OCI-LY1 (cell line): ENCODE results near the gene RIN3.

Source experiments
- H2AFZ ChIP-seq: fragments of 200-600 bp; sonication (generic), shearing (Covaris generic); 2 replicates; pipeline ENCODE4 v1.6.0; 2014; ENCODE audit warnings: antibody characterized with exemption, mild to moderate bottlenecking, low read length
- H3F3A ChIP-seq: fragments of 200-600 bp; sonication (generic), shearing (Covaris generic); 2 replicates; pipeline ENCODE4 v1.6.0; 2014; ENCODE audit warnings: mild to moderate bottlenecking, antibody characterized with exemption, low read length, moderate library complexity; ENCODE audit not compliant: insufficient read depth
- H3K27ac ChIP-seq: fragments of 200-600 bp; sonication (generic); 2 replicates; pipeline ENCODE4 v1.5.1; 2014; ENCODE audit warnings: low read length, mixed run types, mild to moderate bottlenecking, low read depth; ENCODE audit not compliant: poor library complexity, severe bottlenecking
- H3K27me3 ChIP-seq: fragments of 200-600 bp; sonication (generic); 2 replicates; pipeline ENCODE4 v1.6.0; 2014; ENCODE audit warnings: antibody characterized with exemption, mild to moderate bottlenecking, low read length, moderate library complexity; ENCODE audit not compliant: insufficient read depth
- H3K36me3 ChIP-seq: fragments of 200-600 bp; sonication (generic); 2 replicates; pipeline ENCODE4 v1.6.1; 2014; ENCODE audit warnings: mild to moderate bottlenecking, antibody characterized with exemption, low read length, moderate library complexity, mixed read lengths; ENCODE audit not compliant: insufficient read depth
- H3K4me1 ChIP-seq: fragments of 200-600 bp; sonication (generic); 2 replicates; pipeline ENCODE4 v1.5.1; 2014; ENCODE audit warnings: mild to moderate bottlenecking, low read length, moderate library complexity; ENCODE audit not compliant: insufficient read depth, severe bottlenecking
- H3K4me2 ChIP-seq: fragments of 200-600 bp; sonication (generic), shearing (Covaris generic); 2 replicates; pipeline ENCODE4 v1.6.1; 2014; ENCODE audit warnings: low read length
- H3K4me3 ChIP-seq: fragments of 200-600 bp; sonication (generic); 2 replicates; pipeline ENCODE4 v1.5.1; 2014; ENCODE audit warnings: low read length, low read depth, mild to moderate bottlenecking, mixed read lengths; ENCODE audit not compliant: poor library complexity, severe bottlenecking
- H3K79me2 ChIP-seq: fragments of 200-600 bp; shearing (Covaris generic); 2 replicates; pipeline ENCODE4 v1.6.1; 2016; ENCODE audit warnings: mixed run types, low read length, mixed read lengths; ENCODE audit not compliant: insufficient read depth
- H3K9ac ChIP-seq: fragments of 200-600 bp; sonication (generic), shearing (Covaris generic); 2 replicates; pipeline ENCODE4 v1.6.1; 2014; ENCODE audit warnings: mild to moderate bottlenecking, low read length, mixed read lengths
- H3K9me2 ChIP-seq: fragments of 200-600 bp; sonication (generic), shearing (Covaris generic); 2 replicates; pipeline ENCODE4 v1.6.1; 2014; ENCODE audit warnings: low read depth, mild to moderate bottlenecking, low read length, mixed read lengths
- H3K9me3 ChIP-seq: fragments of 200-600 bp; shearing (Covaris generic); 2 replicates; pipeline ENCODE4 v1.6.1; 2014; ENCODE audit warnings: low read length, mixed read lengths
- H4K20me1 ChIP-seq: fragments of 200-600 bp; sonication (generic), shearing (Covaris generic); 2 replicates; pipeline ENCODE4 v1.6.0; 2016; ENCODE audit warnings: mild to moderate bottlenecking, low read length; ENCODE audit not compliant: insufficient read depth
- EZH2 ChIP-seq: fragments of 200-600 bp; sonication (generic), shearing (Covaris generic); IDR thresholded peaks from 2 replicates; pipeline ENCODE4 v1.8.0; 2017; ENCODE audit warnings: borderline replicate concordance, mixed run types, mild to moderate bottlenecking, antibody characterized with exemption, low read length, moderate library complexity, mixed read lengths
- TF ChIP-seq, protein P1 (sequence below): fragments of 200-600 bp; sonication (generic), shearing (Covaris generic); IDR thresholded peaks from 2 replicates; pipeline ENCODE4 v1.5.1; 2017; ENCODE audit warnings: mild to moderate bottlenecking, antibody characterized with exemption, low read length, moderate library complexity, mixed read lengths

The RIN3 gene

DNA sequence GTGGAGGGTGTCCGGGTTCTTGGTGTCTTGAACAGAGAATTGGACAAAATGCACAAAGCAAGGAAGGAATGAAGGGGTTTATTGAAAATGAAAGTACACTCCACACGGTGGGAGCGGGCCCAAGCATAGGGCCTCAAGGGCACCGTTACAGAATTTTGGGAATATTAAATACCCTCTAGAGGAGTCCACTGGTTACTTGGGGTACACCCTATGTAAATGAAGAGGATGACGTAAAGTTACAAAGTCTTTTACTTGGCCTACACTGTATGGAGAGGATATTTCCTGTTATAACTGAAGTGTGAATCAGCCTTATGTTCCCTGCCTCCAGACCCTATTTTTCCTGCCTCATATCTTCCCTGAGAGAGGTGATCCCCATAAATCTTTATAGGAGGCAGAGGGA is 102.6 kb downstream of the RIN3 start:
- no peaks in the 10 kb centered on the region for H3K4me1 ChIP-seq
- no peak overlapping the region for H3K9ac ChIP-seq
- no peaks in the 10 kb centered on the region for H3K36me3 ChIP-seq
- no peaks in the 10 kb centered on the region for H3K79me2 ChIP-seq
- H3K4me2 ChIP-seq, result no peak overlapping the region
- H4K20me1 ChIP-seq, result no peaks in the 10 kb centered on the region
- H3F3A ChIP-seq, result no peaks in the 10 kb centered on the region
- H3K4me3 ChIP-seq, result no peak overlapping the region
- no peak overlapping the region for H2AFZ ChIP-seq
- H3K27me3 ChIP-seq, result no peaks in the 10 kb centered on the region
- no peaks in the 10 kb centered on the region for H3K9me2 ChIP-seq
- TF ChIP-seq, protein P1, sequence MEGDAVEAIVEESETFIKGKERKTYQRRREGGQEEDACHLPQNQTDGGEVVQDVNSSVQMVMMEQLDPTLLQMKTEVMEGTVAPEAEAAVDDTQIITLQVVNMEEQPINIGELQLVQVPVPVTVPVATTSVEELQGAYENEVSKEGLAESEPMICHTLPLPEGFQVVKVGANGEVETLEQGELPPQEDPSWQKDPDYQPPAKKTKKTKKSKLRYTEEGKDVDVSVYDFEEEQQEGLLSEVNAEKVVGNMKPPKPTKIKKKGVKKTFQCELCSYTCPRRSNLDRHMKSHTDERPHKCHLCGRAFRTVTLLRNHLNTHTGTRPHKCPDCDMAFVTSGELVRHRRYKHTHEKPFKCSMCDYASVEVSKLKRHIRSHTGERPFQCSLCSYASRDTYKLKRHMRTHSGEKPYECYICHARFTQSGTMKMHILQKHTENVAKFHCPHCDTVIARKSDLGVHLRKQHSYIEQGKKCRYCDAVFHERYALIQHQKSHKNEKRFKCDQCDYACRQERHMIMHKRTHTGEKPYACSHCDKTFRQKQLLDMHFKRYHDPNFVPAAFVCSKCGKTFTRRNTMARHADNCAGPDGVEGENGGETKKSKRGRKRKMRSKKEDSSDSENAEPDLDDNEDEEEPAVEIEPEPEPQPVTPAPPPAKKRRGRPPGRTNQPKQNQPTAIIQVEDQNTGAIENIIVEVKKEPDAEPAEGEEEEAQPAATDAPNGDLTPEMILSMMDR, result no peak
- TF ChIP-seq EZH2, result no peak
- H3K9me3 ChIP-seq, result no peaks in the 10 kb centered on the region
- no peak overlapping the region for H3K27ac ChIP-seq

DNA sequence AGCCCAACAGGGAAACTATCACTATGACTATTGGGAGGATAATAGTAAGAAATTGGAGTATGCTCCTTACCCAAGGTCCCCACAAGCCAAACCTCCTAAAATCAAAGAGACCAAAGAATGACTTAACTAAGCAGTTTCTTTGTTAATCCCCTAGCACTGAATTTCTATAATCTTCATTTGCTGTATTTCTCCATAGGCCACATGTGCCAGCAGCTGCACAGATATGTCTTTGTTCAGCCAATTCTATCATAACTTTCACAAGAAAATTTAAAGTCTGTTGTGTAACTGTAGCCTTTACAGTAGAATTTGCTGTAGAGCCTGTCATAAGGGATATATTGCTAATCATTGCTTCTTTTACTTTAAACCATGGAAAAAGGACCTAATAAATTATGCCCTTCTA is 104.0 kb downstream of the RIN3 start:
- Histone ChIP-seq H3K36me3 (no peaks in the 10 kb centered on the region; the same call in 1 of the 2 replicates), H3K27ac (no peak overlapping the region), H3K9ac (no peak overlapping the region), H3K9me3 (peaks cover under 1% of the 10 kb centered on the region; the same call in 1 of the 2 replicates), H3K79me2 (no peaks in the 10 kb centered on the region), H3K4me3 (no peak overlapping the region), H4K20me1 (no peaks in the 10 kb centered on the region), H2AFZ (no peak overlapping the region), H3F3A (no peaks in the 10 kb centered on the region), H3K4me1 (no peaks in the 10 kb centered on the region), H3K27me3 (no peaks in the 10 kb centered on the region), H3K9me2 (no peaks in the 10 kb centered on the region), H3K4me2 (no peak overlapping the region)
- no peak for TF ChIP-seq EZH2
- TF ChIP-seq, protein P1, result no peak

DNA sequence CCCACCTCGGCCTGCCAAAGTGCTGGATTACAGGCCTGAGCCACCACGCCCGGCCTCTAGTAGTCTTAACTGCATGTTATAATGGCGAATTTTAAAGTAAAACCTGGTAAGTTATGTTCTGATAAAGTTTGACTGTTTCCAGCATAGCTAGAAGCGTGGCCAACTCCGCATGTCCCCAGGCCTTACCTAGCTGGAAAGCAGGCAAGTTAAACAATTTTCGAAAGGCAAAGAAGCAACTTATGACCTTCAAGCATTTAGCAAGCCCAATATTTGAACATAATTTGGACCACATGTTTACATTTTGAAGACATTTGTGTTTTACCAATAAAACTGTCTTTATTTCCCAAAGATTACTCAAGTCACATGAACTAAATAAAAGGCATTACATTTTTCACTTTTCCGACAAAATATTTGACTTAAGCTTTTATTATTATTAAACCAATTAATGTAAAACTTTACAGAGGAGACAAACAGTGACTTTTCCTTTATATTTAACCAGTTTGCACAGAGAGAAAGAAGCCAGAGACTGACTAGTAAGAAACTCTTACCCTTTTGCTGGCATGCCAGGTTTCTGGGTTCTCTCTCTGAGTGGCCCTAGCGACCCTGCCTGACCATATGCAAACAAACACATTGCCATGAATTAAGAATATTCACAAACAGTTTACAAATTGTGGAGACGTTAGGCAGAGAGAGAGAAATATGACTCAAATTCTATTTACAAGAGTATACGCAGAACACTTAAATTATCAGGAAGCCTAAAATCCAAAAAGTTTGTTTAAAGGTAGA is 106.3 kb downstream of the RIN3 start:
- TF ChIP-seq, protein P1, result no peak
- no peak for TF ChIP-seq EZH2
- H3K9me3 ChIP-seq, result peaks cover 4% of the 10 kb centered on the region; the same call in 1 of the 2 replicates
- H3K36me3 ChIP-seq, result no peaks in the 10 kb centered on the region; the same call in 1 of the 2 replicates
- H3K27ac ChIP-seq, result no peak overlapping the region
- H3K9me2 ChIP-seq, result no peaks in the 10 kb centered on the region
- H3K4me2 ChIP-seq, result no peak overlapping the region
- H3K27me3 ChIP-seq, result no peaks in the 10 kb centered on the region
- H4K20me1 ChIP-seq, result no peaks in the 10 kb centered on the region
- no peak overlapping the region for H3K4me3 ChIP-seq
- H3F3A ChIP-seq, result no peaks in the 10 kb centered on the region
- no peaks in the 10 kb centered on the region for H3K79me2 ChIP-seq
- H3K9ac ChIP-seq, result no peak overlapping the region
- H2AFZ ChIP-seq, result no peak overlapping the region
- no peaks in the 10 kb centered on the region for H3K4me1 ChIP-seq
